Pancreas (tissue), 10 donors: Measurements from ENCODE around the gene ANTKMT. TPM values are rescaled to one million over a fixed set of nuclear protein-coding genes. Genes with fewer than 3 reads are reported as not detected.

Experiments used
- ATAC-seq, 4 donors: fragments of 200-7000 bp; cut with Tn5 transposase; one replicate each; pipeline versions ENCODE4 v1.8.0 to v1.9.1; 2020; ENCODE audit warnings: mild to moderate bottlenecking in 4 of 4, moderate library complexity in 4 of 4
- DNase-seq, 6 donors: peaks; one replicate each; pipeline ENCODE4 v3.0.0-alpha.2; 2020
- FAIRE-seq: peaks from 2 replicates; lab custom pipeline; 2012; peaks lifted over from hg19 to GRCh38; lab: Jason Lieb, UNC
- H3K27ac ChIP-seq, 4 donors: fragments of 200-600 bp; sonication (generic); 1 replicate in 3 of 4; 2 replicates in 1 of 4; pipeline versions ENCODE4 v1.5.0 to v1.8.0; 2020
- H3K27me3 ChIP-seq, 4 donors: fragments of 200-600 bp; one replicate each; pipeline ENCODE4 v1.8.0; 2021
- H3K36me3 ChIP-seq, 3 donors: fragments of 200-600 bp; sonication (generic) in 1 of 3; one replicate each; pipeline versions ENCODE4 v1.5.0 to v1.8.0; 2020 to 2021
- H3K4me1 ChIP-seq, 3 donors: fragments of 200-600 bp; one replicate each; pipeline ENCODE4 v1.8.0; 2021
- H3K4me3 ChIP-seq, 4 donors: fragments of 200-600 bp; sonication (generic) in 2 of 4; one replicate each; pipeline versions ENCODE4 v1.5.0 to v1.8.0; 2020 to 2021
- H3K9me3 ChIP-seq, 4 donors: fragments of 200-600 bp; one replicate each; pipeline ENCODE4 v1.8.0; 2021
- WGBS, 2 donors: extraction: QIAGEN DNeasy Blood & Tissue Kit; methylation state at CpG; one replicate each; pipeline ENCODE4 v1.1.7; 2013; 5-methylcytosine and 5-hydroxymethylcytosine counted together
- intact Hi-C, 3 donors: fragments of 100-400 bp; cut with DNase I; formaldehyde crosslinking; loops; one replicate each; pipeline versions ENCODE4 v1.11.1 to v1.14.2; 2022
- polyA plus RNA-seq, 2 donors: library from polyadenylated mRNA; stranded (reverse); fragments of 200-250 nt; gene quantifications; one replicate each; pipeline ENCODE4 v1.2.3, GENCODE V29; 2013
- total RNA-seq, 6 donors: library from RNA; stranded (reverse); fragmentation: NEBNext Ultra II Directional in 4 of 6; extraction: Animal tissue kit (Norgen Biotek cat#: 25700) in 4 of 6; gene quantifications; one replicate each; pipeline versions ENCODE4 v1.2.1 to v1.2.4, GENCODE V29; 2021 to 2023
- TF ChIP-seq, protein P1 (sequence below), 4 donors: fragments of 200-600 bp; sonication (generic) in 3 of 4; IDR thresholded peaks; one replicate each; pipeline versions ENCODE4 v1.5.0 to v1.8.0; 2021; ENCODE audit warnings: antibody characterized with exemption in 4 of 4
- donor health status: healthy with polysubstance abuse.
- donor health status: DM: no; HTN: no; CAD: no; lungs with moderate emphysema.
- donor health status: DM: no; HTN: no; CAD: no.
- donor health status: control.
- donor health status: control.
- donor health status: Bipolar disorder and iron deficiency.
- donor health status: DM: yes; HTN: yes; CAD: no.
- donor health status: DM: no; HTN: no; CAD: no.
- donor health status: DM: no; HTN: no; CAD: no.
- donor health status: DM: yes; HTN: yes; CAD: no.

The ANTKMT gene
- total and polyA plus RNA-seq, 8 donors: 12.2 to 41.7 (median 22.1) TPM

DNA sequence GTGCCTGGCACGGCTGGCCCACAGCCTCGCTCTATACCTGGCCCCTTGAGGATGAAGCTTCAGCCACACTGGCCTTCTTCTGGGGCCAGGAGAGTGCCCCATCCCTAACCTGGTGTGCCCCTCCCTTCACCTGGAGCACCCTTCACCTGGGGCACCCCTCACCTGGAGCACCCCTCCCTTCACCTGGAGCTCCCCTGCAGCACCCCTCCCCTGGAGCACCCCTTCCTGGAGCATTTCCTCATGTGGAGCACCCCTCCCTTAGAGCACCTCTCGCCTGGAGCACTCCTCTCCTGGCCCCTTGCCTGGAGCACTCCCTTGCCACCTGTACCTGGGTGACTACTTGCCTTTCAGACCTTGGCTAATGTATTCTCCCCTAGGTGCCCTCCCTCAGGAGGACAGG lies 12.9 kb upstream of the ANTKMT start:
- Histone ChIP-seq H3K9me3 (no peaks in the 10 kb centered on the region), H3K27me3 (peaks cover 0 to 31% (median 3%) of the 10 kb centered on the region in 4 donors), H3K4me3 (no peak overlapping the region), H3K27ac (no peak overlapping the region), H3K4me1 (no peaks in the 10 kb centered on the region), H3K36me3 (no peaks in the 10 kb centered on the region)
- FAIRE-seq: no peak
- DNase-seq: no peak
- TF ChIP-seq, protein P1, sequence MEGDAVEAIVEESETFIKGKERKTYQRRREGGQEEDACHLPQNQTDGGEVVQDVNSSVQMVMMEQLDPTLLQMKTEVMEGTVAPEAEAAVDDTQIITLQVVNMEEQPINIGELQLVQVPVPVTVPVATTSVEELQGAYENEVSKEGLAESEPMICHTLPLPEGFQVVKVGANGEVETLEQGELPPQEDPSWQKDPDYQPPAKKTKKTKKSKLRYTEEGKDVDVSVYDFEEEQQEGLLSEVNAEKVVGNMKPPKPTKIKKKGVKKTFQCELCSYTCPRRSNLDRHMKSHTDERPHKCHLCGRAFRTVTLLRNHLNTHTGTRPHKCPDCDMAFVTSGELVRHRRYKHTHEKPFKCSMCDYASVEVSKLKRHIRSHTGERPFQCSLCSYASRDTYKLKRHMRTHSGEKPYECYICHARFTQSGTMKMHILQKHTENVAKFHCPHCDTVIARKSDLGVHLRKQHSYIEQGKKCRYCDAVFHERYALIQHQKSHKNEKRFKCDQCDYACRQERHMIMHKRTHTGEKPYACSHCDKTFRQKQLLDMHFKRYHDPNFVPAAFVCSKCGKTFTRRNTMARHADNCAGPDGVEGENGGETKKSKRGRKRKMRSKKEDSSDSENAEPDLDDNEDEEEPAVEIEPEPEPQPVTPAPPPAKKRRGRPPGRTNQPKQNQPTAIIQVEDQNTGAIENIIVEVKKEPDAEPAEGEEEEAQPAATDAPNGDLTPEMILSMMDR (IDR thresholded peaks at IDR 0.05): no peak
- no peak for ATAC-seq
- intact Hi-C loops: loop anchor here in 1 of 3 donors (10.0 kb wide), 1 partner anchor 77 kb away; the partner anchor contains the start of genes CHTF18 and RPUSD1
- WGBS, 2 donors: 32 to 42% methylated on average over 3 of the region's 3 CpGs

DNA sequence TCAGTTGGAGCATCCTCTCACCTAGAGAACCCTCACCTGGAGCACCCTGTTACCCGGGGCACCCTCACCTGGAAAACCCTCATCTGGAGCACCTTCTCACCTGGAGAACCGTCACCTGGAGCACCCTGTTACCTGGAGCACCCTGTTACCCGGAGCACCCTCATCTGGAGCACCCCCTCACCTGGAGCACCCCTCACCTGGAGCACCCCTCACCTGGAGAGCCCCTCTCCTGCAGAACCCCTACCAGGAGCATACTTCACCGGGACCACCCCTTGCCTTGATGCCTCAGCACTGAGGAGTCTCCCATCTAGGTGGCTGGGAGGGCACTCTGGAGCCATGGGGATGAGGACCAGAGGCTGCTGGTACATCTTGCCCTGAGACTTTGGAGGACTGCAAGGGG lies 12.0 kb upstream of the ANTKMT start:
- no peak overlapping the region for H3K4me3 ChIP-seq
- peaks cover 0 to 24% (median 3%) of the 10 kb centered on the region in 4 donors for H3K27me3 ChIP-seq
- FAIRE-seq (no peak), DNase-seq (no peak), ATAC-seq (no peak)
- TF ChIP-seq, protein P1 (IDR thresholded peaks at IDR 0.05): no peak
- H3K27ac ChIP-seq: no peak overlapping the region
- no peaks in the 10 kb centered on the region for H3K4me1 ChIP-seq
- WGBS, 2 donors: 47 to 72% methylated on average over 4 of the region's 4 CpGs
- H3K36me3 ChIP-seq: no peaks in the 10 kb centered on the region
- intact Hi-C loops: loop anchor here in 1 of 3 donors (10.0 kb wide), 1 partner anchor 76 kb away; the partner anchor contains the start of genes CHTF18 and RPUSD1
- H3K9me3 ChIP-seq: no peaks in the 10 kb centered on the region

DNA sequence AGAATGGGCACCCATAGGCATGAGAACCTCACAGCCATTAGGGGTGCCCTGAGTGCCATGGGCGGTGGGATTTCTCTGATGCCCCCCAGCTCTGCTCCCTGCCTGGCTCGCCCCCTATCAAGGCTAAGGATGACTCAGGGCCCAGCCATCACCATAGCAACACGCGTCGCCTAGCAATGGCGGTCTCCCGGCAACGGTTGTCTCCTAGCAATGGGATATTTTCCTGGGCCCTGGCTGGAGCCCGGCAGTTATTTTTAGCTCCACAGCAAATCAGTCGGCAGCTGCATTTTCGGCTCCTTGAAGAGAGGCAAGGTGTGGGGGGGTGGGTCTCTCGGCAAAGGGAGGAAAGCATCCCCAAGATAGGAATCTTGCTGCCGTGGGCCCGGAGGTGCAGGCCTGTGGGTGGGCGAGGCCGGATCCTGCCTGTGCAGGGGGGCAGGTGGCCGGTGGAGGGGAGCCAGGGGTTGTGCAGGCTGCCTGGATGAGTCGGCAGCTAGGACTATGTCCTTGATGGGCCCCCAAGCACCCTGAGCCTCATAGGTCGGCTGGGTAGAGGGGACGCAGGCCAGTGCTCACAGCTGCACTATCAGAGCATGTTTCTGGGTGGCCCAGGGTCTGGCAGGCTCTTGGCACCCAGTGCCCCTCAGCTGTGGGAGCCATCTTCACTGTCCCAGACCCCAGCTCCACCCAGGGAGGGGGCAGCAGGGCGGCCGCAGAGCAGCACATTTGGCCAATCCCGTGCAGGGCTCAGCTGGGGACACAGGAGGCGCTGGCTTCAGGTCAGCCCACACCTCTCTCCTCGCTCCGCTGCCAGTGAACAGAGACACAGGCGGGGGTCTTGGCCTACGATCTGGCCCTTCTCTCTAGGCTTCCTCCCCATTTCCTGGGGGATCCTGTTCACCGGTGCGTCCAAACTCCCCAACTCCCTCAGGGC lies 11.1 kb upstream of the ANTKMT start:
- Histone ChIP-seq H3K4me1 (peaks cover 0 to 4% (median 0%) of the 10 kb centered on the region in 3 donors), H3K27ac (no peak overlapping the region), H3K36me3 (no peaks in the 10 kb centered on the region), H3K4me3 (no peak overlapping the region), H3K27me3 (peaks cover 0 to 19% (median under 1%) of the 10 kb centered on the region in 4 donors), H3K9me3 (no peaks in the 10 kb centered on the region)
- ATAC-seq (peak in 3 of 4 donors; percentile 3 to 45 (median 28)), DNase-seq (peak in 1 of 6 donors; percentile 50), FAIRE-seq (no peak)
- TF ChIP-seq, protein P1 (IDR thresholded peaks at IDR 0.05): no peak
- intact Hi-C loops: loop anchor here in 2 of 3 donors (5.0 to 10.0 kb wide), 3 partner anchors 75 to 347 kb away; partner anchors contain the start of genes CHTF18 (in 1 of the 2) and RPUSD1 (in 1 of the 2)
- 17 to 24% methylated on average over 30 of the region's 30 CpGs for WGBS, 2 donors

DNA sequence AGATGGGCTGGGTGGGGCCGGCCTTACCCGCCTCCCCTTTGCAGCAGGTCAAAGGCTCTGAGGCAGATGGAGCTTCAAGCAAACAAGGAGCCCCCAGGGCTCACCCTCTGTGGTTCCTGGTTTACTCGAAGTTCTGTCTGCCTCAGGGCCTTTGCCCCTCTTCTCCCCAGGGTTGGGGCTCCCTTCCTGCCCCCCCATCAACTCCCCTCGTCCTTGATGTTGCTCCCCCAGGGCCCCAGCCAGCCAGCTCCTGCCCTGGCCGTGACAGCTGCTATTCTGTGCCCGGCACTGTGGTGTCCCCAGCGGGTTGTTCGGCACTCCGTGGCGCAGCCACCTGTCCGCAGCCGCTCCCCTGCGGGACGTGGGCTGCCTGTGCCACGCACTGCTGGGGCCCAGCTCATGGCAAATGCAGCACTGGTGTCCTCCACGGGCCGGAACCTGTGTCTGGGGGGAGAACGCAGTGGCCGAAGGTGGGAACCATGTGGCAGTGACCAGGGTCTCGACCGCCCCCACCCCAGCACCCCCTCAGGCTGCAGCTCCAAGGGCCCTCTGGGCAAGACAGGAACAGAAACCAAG lies 10.4 kb upstream of the ANTKMT start:
- H3K27ac ChIP-seq: no peak overlapping the region
- H3K27me3 ChIP-seq: peaks cover 0 to 16% (median 0%) of the 10 kb centered on the region in 4 donors
- peaks cover 0 to 4% (median 0%) of the 10 kb centered on the region in 3 donors for H3K4me1 ChIP-seq
- H3K36me3 ChIP-seq: no peaks in the 10 kb centered on the region
- TF ChIP-seq, protein P1 (IDR thresholded peaks at IDR 0.05): no peak
- intact Hi-C loops: loop anchor here in 2 of 3 donors (5.0 to 10.0 kb wide), 2 partner anchors 344 to 347 kb away; no protein-coding TSS in a partner anchor
- 44 to 55% methylated on average over 21 of the region's 21 CpGs for WGBS, 2 donors
- H3K9me3 ChIP-seq: no peaks in the 10 kb centered on the region
- DNase-seq (no peak), FAIRE-seq (no peak), ATAC-seq (no peak)
- no peak overlapping the region for H3K4me3 ChIP-seq
